Measurements from ENCODE around the gene CD82.

The CD82 gene, protein sequence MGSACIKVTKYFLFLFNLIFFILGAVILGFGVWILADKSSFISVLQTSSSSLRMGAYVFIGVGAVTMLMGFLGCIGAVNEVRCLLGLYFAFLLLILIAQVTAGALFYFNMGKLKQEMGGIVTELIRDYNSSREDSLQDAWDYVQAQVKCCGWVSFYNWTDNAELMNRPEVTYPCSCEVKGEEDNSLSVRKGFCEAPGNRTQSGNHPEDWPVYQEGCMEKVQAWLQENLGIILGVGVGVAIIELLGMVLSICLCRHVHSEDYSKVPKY

GRCh38 chr11:44565211-44565952 lies at the start of gene CD82:
Gene CD82, plus strand, starts transcription at chr11:44565663. Its CDS starts 29,000 bp downstream, at chr11:44594663.
- H3K36me3 Mint-ChIP-seq (ENCODE audit: low read depth): peaks cover 41% of the 10 kb centered on the region
- H3K27ac Mint-ChIP-seq: peak within 1 kb of the TSS; percentile 92
- peak within 1 kb of the TSS; percentile 84 for H3K4me3 Mint-ChIP-seq
- H3K9me3 Mint-ChIP-seq: no peaks in the 10 kb centered on the region
- peak; percentile 99 for DNase-seq
- H3K27me3 Mint-ChIP-seq: no peaks in the 10 kb centered on the region
- peaks cover 59% of the 10 kb centered on the region for H3K4me1 Mint-ChIP-seq (ENCODE audit: low read depth)

- Mint-ChIP-seq H3K4me3 (no peak overlapping the region), H3K36me3 (ENCODE audit: low read depth) (no peaks in the 10 kb centered on the region), H3K27me3 (peaks cover 34% of the 10 kb centered on the region), H3K4me1 (ENCODE audit: low read depth) (no peaks in the 10 kb centered on the region), H3K27ac (no peak overlapping the region), H3K9me3 (no peaks in the 10 kb centered on the region)
- no peak for DNase-seq
Observed at GRCh38 chr11:44516688-44517507, 48.6 kb upstream of the CD82 start.

DNA sequence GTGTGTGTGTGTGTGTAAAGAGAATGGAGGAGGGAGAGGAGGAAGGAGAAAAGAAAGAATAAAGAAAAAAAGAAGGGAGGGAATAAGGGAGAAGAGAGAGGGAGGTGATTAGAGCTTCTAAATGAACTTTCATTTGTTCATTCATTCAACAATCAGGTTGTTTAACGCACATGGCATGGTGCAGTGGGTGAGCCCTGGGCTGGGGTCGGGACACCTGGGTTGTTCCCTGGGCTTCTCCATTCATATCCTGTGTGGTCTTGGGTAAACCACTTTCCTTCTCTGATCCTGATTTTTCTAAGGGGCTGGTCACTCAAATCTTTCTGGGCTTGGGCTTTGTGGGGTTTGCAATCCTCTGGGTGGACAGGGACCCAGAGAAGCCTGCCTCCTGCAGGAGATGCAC lies 47.9 kb upstream of the CD82 start:
- Mint-ChIP-seq H3K4me3 (no peak overlapping the region), H3K27ac (no peak overlapping the region), H3K36me3 (ENCODE audit: low read depth) (no peaks in the 10 kb centered on the region), H3K9me3 (no peaks in the 10 kb centered on the region), H3K27me3 (peaks cover 39% of the 10 kb centered on the region), H3K4me1 (ENCODE audit: low read depth) (no peaks in the 10 kb centered on the region)
- DNase-seq: no peak

DNA sequence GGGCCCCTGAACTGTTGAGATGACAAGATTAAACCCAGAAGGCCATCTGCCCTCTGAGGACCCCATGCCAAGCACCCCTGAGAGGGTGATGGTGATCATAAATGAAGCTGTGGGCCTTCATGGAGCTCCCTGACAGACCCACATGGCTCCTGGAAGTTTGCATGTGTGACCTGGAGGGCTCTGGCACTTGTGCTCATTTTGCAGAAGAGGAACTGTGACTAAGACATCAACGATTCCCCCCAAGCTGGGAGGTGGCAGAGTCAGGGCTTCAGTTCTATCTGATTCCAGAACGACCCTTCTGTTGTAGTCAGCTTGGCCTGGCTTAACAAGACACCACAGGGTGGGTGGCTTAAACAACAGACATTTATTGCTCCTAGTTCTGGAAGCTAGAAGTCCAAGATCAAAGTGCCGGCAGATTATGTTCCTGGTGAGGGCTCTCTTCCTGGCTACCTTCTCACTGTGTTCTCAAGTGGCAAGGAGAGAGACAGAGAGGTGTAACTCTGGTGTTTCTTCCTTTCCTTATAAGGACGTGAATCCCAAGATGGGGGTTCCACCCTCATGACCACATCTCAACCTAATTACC lies 46.4 kb upstream of the CD82 start:
- no peak overlapping the region for H3K4me3 Mint-ChIP-seq
- H3K36me3 Mint-ChIP-seq (ENCODE audit: low read depth): no peaks in the 10 kb centered on the region
- H3K9me3 Mint-ChIP-seq: no peaks in the 10 kb centered on the region
- H3K27me3 Mint-ChIP-seq: peaks cover 46% of the 10 kb centered on the region
- H3K4me1 Mint-ChIP-seq (ENCODE audit: low read depth): peaks cover 2% of the 10 kb centered on the region
- DNase-seq: no peak
- no peak overlapping the region for H3K27ac Mint-ChIP-seq

GRCh38 chr11:44519989-44520737 lies 45.3 kb upstream of the CD82 start:
- Mint-ChIP-seq H3K4me1 (ENCODE audit: low read depth) (peaks cover 2% of the 10 kb centered on the region), H3K27me3 (peaks cover 46% of the 10 kb centered on the region)

GRCh38 chr11:44521148-44521547 lies 44.3 kb upstream of the CD82 start:
- no peak overlapping the region for H3K27ac Mint-ChIP-seq
- H3K9me3 Mint-ChIP-seq: no peaks in the 10 kb centered on the region
- H3K27me3 Mint-ChIP-seq: peaks cover 46% of the 10 kb centered on the region
- H3K36me3 Mint-ChIP-seq (ENCODE audit: low read depth): no peaks in the 10 kb centered on the region
- DNase-seq: no peak
- H3K4me1 Mint-ChIP-seq (ENCODE audit: low read depth): peaks cover 2% of the 10 kb centered on the region
- H3K4me3 Mint-ChIP-seq: no peak overlapping the region

More at GRCh38 chr11:44519989-44520737, 45.3 kb upstream of the CD82 start:
- Mint-ChIP-seq H3K9me3 (no peaks in the 10 kb centered on the region), H3K27ac (no peak overlapping the region), H3K4me3 (no peak overlapping the region), H3K36me3 (ENCODE audit: low read depth) (no peaks in the 10 kb centered on the region)
- no peak for DNase-seq

GRCh38 chr11:44522294-44522693 lies 43.2 kb upstream of the CD82 start:
- Mint-ChIP-seq H3K4me3 (no peak overlapping the region), H3K4me1 (ENCODE audit: low read depth) (peaks cover 7% of the 10 kb centered on the region), H3K9me3 (no peaks in the 10 kb centered on the region), H3K36me3 (ENCODE audit: low read depth) (no peaks in the 10 kb centered on the region), H3K27ac (no peak overlapping the region), H3K27me3 (peaks cover 46% of the 10 kb centered on the region)
- no peak for DNase-seq

DNA sequence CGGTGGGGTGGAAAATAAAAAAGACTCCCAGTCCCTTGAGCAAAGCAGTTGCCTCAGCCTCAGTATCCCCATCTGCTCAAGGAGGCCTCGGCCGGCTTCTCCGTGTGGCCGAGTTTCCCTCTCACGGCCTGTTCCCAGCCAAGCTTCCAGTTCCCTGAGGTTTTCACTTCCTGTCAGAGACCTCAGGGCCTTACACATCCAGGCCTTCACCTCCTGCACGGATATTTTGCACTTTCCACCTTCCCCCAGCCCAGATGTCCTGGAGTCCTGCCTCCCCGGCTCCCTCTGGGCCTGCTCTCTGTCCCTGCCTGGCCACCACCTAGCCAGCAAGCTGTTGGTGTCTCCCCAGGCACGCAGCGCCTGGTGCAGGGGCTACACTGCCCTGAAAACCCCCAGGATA lies 41.1 kb upstream of the CD82 start:
- peaks cover 12% of the 10 kb centered on the region for H3K4me1 Mint-ChIP-seq (ENCODE audit: low read depth)
- H3K27ac Mint-ChIP-seq: no peak overlapping the region
- no peak for DNase-seq
- H3K9me3 Mint-ChIP-seq: no peaks in the 10 kb centered on the region
- peaks cover 31% of the 10 kb centered on the region for H3K27me3 Mint-ChIP-seq
- H3K4me3 Mint-ChIP-seq: no peak overlapping the region
- no peaks in the 10 kb centered on the region for H3K36me3 Mint-ChIP-seq (ENCODE audit: low read depth)

DNA sequence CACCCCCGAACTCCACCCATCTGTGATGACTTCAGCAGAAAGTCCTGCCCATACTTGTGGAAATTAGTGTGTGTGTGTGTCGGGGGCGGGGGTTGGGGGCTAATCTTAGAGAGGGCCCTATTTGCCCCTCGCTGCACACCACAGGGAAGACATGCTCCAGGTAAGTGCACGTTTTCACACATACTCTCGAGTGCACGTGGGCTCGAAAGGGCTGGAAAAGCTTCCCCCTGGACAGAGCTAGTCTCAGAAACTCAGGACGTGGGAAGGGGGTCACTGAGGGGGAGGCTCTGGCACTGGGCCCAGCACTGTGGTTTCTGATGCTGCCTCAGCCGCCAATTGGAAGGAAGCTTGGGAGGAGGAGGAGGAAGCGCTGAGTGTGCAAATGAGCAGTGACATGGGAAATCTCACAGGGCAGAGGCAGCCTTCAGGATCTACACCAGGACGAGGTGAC lies 40.7 kb upstream of the CD82 start:
- H3K27ac Mint-ChIP-seq: no peak overlapping the region

GRCh38 chr11:44525473-44526252 lies 39.8 kb upstream of the CD82 start:
- DNase-seq: no peak
- Mint-ChIP-seq H3K36me3 (ENCODE audit: low read depth) (no peaks in the 10 kb centered on the region), H3K9me3 (no peaks in the 10 kb centered on the region), H3K4me3 (no peak overlapping the region), H3K4me1 (ENCODE audit: low read depth) (peaks cover 22% of the 10 kb centered on the region), H3K27ac (no peak overlapping the region), H3K27me3 (peaks cover 20% of the 10 kb centered on the region)

More for the DNA sequence above, 40.7 kb upstream of the CD82 start:
- Mint-ChIP-seq H3K27me3 (peaks cover 26% of the 10 kb centered on the region), H3K36me3 (ENCODE audit: low read depth) (no peaks in the 10 kb centered on the region), H3K9me3 (no peaks in the 10 kb centered on the region), H3K4me3 (no peak overlapping the region), H3K4me1 (ENCODE audit: low read depth) (peaks cover 13% of the 10 kb centered on the region)
- no peak for DNase-seq

DNA sequence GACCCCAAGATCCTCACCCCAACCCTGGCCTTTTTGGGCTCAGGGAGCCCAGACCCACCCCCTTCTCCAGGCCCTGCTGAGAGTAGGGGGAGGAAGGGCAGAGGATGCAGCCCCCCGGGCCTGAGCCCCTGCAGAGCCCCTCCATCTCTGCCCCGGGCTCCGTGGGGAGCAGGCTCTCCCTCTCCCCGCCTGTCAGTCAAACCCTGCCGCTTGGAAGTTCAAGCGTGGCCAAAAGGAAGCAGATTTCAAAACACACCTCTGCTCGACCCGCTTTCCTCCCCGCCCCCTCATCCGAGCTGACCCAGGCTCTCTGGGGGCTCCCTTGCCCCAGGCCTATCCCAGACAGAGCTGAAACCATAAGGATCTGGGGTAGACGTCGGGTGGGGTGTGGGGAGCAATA lies 39.0 kb upstream of the CD82 start:
- peaks cover 29% of the 10 kb centered on the region for H3K4me1 Mint-ChIP-seq (ENCODE audit: low read depth)
- DNase-seq: no peak
- H3K36me3 Mint-ChIP-seq (ENCODE audit: low read depth): no peaks in the 10 kb centered on the region
- H3K27ac Mint-ChIP-seq: no peak overlapping the region
- no peaks in the 10 kb centered on the region for H3K9me3 Mint-ChIP-seq
- no peak overlapping the region for H3K4me3 Mint-ChIP-seq
- H3K27me3 Mint-ChIP-seq: peaks cover 12% of the 10 kb centered on the region

DNA sequence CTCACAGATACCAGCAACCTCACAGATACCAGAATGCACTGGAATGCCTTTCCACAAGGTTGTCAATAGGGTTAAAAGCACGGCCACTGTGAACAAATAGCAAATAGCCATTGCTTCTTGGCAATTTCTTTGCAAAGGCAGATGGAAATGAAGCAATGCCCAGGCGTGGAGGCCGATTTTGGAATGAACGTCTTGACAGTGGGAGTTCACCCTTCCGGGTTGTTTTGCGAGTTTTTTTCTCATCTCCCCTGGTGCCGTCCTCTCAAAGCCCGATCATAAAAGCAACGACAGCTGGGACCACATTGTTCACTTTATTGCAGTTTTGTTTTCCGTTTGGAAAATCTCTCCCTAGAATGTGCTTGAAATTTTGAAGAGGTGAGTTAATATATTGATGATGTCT lies 38.0 kb upstream of the CD82 start:
- H3K36me3 Mint-ChIP-seq (ENCODE audit: low read depth): no peaks in the 10 kb centered on the region
- H3K4me1 Mint-ChIP-seq (ENCODE audit: low read depth): peaks cover 34% of the 10 kb centered on the region
- peaks cover 8% of the 10 kb centered on the region for H3K27me3 Mint-ChIP-seq
- no peak overlapping the region for H3K4me3 Mint-ChIP-seq
- no peak overlapping the region for H3K27ac Mint-ChIP-seq
- H3K9me3 Mint-ChIP-seq: no peaks in the 10 kb centered on the region
- DNase-seq: no peak

DNA sequence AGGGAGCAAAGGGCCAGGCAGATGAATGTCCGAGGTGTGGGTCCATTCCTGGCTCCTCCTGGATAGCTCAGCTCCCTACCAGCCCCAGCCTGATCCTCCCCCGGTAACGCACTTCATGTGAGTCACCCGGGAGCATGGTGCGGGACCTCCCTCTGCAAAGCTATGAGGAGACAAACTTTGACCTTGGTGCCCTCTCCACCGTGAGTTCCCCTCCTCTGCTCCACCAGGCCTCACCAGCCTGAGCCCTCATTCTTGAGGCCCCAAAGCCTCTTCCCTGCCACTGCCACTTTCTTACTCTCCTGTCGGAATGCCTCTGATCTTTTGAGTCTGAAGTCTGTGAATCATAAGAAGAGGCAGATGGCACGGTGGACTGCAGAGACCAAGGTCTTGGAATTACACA lies 37.4 kb upstream of the CD82 start:
- Mint-ChIP-seq H3K27me3 (peaks cover 2% of the 10 kb centered on the region), H3K27ac (no peak overlapping the region)

More for the DNA sequence above, 37.4 kb upstream of the CD82 start:
- H3K36me3 Mint-ChIP-seq (ENCODE audit: low read depth): no peaks in the 10 kb centered on the region
- no peak overlapping the region for H3K4me3 Mint-ChIP-seq
- no peaks in the 10 kb centered on the region for H3K9me3 Mint-ChIP-seq
- DNase-seq: no peak
- H3K4me1 Mint-ChIP-seq (ENCODE audit: low read depth): peaks cover 34% of the 10 kb centered on the region

Measured in activated T-cell treated with anti-CD3 and anti-CD28 coated beads, Interleukin-2, amount 50 U/mL, for 24 hours (primary cell).